ENCODE measurements around the gene GREM1. TPM values are rescaled to one million over a fixed set of nuclear protein-coding genes. Genes with fewer than 3 reads are reported as not detected.
A peak's percentile ranks its signal among the peaks of the same experiment; 100 is the strongest.

Gene GREM1
- total and polyA plus RNA-seq, 3 donors from 2014 or later = 1.4 to 1.8 (median 1.6) TPM

- no peaks in the 10 kb centered on the region for H3K27me3 ChIP-seq
- peak overlapping the region; percentile 2 to 10 for H3K4me3 ChIP-seq
- TF ChIP-seq POLR2A (IDR thresholded peaks at IDR 0.05) (no peak), CTCF (IDR thresholded peaks at IDR 0.05) (no peak)
- DNase-seq = no peak
- H3K4me1 ChIP-seq = no peaks in the 10 kb centered on the region
- WGBS, 2 donors = 61 to 82% methylated on average over 27 to 29 of the region's 29 CpGs
- intact Hi-C loops (cut with DNase I; ENCODE audit: low total_unique reads) = no loop called here
- H3K36me3 ChIP-seq (ENCODE audit: low read depth, missing control alignments) = no peaks in the 10 kb centered on the region
- H3K27ac ChIP-seq = no peak overlapping the region
- H3K9me3 ChIP-seq = no peaks in the 10 kb centered on the region
Measured at GRCh38 chr15:32671339-32672325, 46.2 kb upstream of the GREM1 start.

GRCh38 chr15:32674681-32675080 is 43.1 kb upstream of the GREM1 start:
- Histone ChIP-seq H3K27me3 (no peaks in the 10 kb centered on the region), H3K4me3 (no peak overlapping the region), H3K9me3 (no peaks in the 10 kb centered on the region), H3K36me3 (ENCODE audit: low read depth, missing control alignments) (no peaks in the 10 kb centered on the region), H3K4me1 (no peaks in the 10 kb centered on the region), H3K27ac (no peak overlapping the region)
- TF ChIP-seq POLR2A (IDR thresholded peaks at IDR 0.05) (no peak), CTCF (IDR thresholded peaks at IDR 0.05) (no peak)
- DNase-seq = no peak
- WGBS, 2 donors = 85 to 96% methylated on average over 2 of the region's 2 CpGs
- intact Hi-C loops (cut with DNase I; ENCODE audit: low total_unique reads) = no loop called here

GRCh38 chr15:32675466-32675865 is 42.3 kb upstream of the GREM1 start:
- 41 to 49% methylated on average over 6 of the region's 6 CpGs for WGBS, 2 donors
- no peak overlapping the region for H3K4me3 ChIP-seq
- no peaks in the 10 kb centered on the region for H3K36me3 ChIP-seq (ENCODE audit: low read depth, missing control alignments)
- intact Hi-C loops (cut with DNase I; ENCODE audit: low total_unique reads) = no loop called here
- DNase-seq = no peak
- H3K27me3 ChIP-seq = no peaks in the 10 kb centered on the region
- no peak overlapping the region for H3K27ac ChIP-seq
- no peaks in the 10 kb centered on the region for H3K4me1 ChIP-seq
- H3K9me3 ChIP-seq = no peaks in the 10 kb centered on the region
- TF ChIP-seq POLR2A (IDR thresholded peaks at IDR 0.05) (no peak), CTCF (IDR thresholded peaks at IDR 0.05) (no peak)

GRCh38 chr15:32676169-32676568 is 41.6 kb upstream of the GREM1 start:
- TF ChIP-seq CTCF (IDR thresholded peaks at IDR 0.05) = no peak
- TF ChIP-seq POLR2A (IDR thresholded peaks at IDR 0.05) = no peak
- 68 to 84% methylated on average over 2 of the region's 2 CpGs for WGBS, 2 donors

More at GRCh38 chr15:32676169-32676568, 41.6 kb upstream of the GREM1 start:
- no peak overlapping the region for H3K27ac ChIP-seq
- H3K4me1 ChIP-seq = no peaks in the 10 kb centered on the region
- no peak for DNase-seq
- intact Hi-C loops (cut with DNase I; ENCODE audit: low total_unique reads) = no loop called here
- no peaks in the 10 kb centered on the region for H3K36me3 ChIP-seq (ENCODE audit: low read depth, missing control alignments)
- no peaks in the 10 kb centered on the region for H3K27me3 ChIP-seq
- no peak overlapping the region for H3K4me3 ChIP-seq
- no peaks in the 10 kb centered on the region for H3K9me3 ChIP-seq
